NCI-H2029 (cell line): ENCODE results near the gene PRKCZ.
"Not testable (repeated sequence)": the region's sequence is repeated elsewhere in the genome, so short reads cannot be mapped to it uniquely, and the experiment has no call there.

Source experiments
- DNase-seq: peaks from one replicate; lab custom pipeline; 2025; lab: John Stamatoyannopoulos, UW

Gene PRKCZ

DNA sequence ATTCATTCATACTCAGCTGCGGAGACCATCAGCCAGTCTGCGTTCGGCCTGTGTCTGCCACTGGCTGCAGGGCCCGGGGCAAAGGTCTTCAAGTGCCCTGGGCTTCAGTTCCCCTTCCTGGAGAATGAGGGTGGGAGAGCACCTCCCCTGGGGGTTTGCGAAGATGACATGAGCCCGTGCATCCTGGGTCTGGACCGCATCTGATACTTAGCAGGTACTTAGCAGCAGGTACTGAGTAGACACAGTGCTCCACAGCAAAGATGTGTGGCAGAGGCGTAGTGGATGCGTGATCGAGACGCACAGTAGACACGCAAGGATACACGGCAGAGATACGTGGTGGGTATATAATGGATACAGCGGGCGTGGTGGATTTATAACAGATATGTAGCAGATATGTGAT, 51.3 kb downstream of the PRKCZ start:
- no peak for DNase-seq

DNA sequence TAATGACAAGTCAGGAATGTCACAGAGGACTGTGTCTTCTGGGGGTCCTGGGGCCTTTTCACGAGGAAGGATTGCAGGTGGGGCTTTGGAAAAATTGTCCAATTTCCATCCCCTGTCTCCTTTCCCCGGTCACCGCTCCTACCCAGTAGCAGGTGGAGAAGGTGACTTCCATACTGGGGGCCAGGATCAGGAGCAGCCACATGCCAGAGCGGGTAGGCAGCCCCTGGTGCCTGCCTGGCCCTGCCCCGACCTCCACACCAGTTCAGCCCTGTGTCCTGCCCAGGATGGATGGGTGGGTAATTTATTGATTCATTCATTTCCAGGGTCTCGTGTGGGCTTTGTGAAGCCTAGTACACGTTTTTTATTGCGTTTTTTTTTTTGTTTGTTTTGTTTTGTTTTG, 51.7 kb downstream of the PRKCZ start:
- no peak for DNase-seq

DNA sequence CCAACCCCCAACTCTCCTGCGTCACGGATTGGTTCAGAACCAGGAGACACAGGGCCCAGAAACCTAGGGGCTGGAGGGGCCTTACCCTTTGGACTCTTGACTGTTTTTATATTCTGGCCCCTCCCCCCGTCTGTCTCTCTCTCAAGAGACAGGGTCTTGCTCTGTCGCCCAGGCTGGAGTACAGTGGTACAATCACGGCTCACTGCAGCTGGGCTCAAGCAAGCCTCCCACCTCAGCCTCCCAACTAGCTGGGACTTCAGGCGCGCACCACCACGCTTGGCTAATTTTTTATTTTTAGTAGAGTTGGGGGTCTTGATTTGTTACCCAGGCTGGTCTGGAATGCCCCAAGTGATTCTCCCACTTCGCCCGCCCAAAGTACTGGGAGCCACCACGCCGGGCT, 52.5 kb downstream of the PRKCZ start:
- DNase-seq, result no peak

DNA sequence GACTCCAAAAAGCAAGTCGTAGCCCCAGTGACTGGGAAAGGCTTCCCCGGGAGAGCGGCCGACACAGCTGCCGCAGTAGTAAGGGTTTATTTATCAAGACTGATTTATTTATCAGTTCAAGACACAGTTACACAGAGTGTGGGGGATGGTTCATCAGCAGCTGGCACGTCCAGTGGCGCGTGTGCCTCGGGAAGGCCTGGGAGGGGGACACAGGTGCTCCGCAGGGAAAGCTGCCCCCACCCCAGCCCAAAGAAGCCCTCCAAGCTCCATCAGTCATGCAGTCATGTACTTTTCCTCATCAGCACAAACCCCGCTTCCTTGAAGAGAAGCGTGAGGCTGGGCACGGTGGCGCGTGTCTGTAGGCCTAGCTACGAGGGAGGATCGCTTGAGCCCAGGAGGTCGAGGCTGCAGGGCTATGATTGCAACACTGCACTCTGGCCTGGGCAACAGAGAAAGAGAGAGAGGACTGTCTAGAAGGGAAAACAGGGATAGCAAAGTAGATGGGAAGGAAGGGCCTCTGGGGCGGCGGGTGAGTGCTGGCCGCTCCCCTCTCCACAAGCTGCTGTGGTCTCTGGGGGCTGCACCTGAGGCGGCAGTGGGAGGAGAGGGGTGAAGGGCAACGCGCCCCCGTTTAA, 53.2 kb downstream of the PRKCZ start:
- no peak for DNase-seq

DNA sequence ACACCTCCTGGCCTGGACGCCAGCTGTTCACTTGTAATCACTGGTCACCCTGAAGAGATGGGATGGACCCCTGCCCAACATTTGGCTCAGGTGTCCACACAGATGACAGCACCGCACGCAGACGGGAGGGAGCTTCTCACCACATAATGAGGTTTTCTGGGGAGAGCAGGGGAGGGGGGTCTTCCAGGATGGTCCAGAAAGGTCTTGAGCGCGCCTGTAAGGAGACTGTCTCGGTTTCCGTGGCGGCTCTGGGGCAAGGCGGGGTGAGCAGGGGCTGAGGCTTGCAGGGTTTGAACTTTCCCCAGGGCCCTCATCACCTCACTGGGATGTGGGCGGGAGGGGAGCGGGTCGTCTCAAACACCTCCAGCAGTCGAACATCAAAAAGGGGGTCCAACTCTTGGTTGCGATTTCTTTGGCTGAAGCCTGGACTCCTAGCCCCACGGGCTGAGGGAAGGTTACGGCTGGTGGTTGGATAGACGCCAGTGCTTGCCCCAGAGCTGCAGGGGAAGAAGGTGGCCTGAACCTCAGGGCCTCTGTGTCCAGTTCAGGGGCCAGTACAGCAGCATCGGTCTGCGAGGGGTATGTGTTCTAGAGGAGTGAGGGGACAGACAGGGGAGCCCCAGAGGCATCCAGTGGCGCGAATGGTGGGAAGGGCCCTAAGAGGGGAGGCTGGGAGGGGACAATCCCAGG, 53.8 kb downstream of the PRKCZ start:
- DNase-seq, result no peak

DNA sequence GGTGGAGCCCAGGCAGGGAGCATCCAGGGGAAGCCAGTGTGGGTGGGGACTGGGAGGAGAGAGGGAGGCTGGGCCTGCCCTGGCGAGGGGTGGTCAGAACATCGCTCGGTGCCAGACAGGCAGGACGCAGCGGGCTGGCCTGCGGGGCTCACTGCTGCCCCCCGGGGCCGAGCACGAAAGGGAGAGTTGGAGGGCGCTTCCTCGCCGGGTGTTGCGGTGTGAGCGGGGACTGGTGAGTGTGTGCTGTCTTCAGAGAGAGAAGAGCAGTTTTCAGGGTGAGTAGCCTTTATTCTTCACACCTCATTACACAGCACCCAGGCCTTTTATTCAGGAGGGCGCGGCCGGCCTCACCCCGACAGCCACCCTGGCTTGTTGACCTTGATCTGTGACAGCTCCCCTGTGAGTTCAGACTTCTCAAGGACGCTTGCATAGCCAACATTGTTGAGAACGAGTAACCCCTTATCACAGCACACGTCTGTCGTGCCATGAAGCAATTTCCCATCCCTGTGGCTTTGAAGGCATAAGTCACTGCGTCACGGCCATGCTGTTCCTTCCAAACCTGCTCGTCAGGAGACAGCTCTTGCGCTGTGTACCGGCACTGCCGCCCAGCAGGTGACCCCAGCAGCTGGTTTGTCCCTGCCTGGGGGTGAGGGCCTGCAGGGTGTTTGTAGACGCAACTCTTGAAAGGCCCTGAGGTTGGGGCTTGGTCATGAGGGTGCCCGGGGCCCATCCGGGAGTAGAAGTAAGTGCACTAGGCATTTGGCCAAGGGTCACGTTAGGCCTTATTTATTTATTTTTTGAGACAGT, 54.6 kb downstream of the PRKCZ start:
- no peak for DNase-seq

DNA sequence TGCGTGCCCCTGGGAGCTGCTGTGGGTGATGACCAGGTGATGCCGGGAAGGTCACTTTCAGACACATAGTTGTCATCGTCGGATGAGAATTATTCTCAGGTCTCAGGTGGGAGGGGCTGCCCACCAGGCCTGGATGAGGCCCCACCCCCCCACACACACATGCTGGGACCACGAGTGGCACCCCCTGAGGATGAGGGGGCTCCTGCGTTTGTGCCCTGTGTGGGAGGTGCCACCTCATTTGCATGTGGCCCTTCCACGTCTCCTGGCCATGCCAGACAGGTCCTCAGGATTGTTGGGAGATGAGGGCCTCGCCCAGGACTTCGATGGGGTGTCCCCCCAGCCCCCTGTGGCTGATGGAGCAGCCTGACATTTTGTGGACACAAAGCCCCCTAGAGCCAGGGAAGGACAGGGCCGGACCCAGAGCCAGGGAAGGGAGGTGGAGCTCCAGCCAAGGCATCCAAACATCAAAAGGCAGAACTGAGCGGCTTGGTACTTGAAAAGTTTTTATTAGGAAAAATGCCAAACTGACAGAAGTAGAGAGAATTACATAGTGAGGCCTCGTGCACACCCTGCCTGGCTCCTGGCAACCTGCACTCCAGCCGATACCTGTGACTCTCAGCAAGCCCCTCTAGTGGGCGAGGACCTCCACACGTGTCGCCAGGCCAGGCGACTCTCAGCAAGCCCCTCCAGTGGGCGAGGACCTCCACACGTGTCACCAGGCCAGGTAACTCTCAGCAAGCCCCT, 55.7 kb downstream of the PRKCZ start:
- DNase-seq, result no peak

DNA sequence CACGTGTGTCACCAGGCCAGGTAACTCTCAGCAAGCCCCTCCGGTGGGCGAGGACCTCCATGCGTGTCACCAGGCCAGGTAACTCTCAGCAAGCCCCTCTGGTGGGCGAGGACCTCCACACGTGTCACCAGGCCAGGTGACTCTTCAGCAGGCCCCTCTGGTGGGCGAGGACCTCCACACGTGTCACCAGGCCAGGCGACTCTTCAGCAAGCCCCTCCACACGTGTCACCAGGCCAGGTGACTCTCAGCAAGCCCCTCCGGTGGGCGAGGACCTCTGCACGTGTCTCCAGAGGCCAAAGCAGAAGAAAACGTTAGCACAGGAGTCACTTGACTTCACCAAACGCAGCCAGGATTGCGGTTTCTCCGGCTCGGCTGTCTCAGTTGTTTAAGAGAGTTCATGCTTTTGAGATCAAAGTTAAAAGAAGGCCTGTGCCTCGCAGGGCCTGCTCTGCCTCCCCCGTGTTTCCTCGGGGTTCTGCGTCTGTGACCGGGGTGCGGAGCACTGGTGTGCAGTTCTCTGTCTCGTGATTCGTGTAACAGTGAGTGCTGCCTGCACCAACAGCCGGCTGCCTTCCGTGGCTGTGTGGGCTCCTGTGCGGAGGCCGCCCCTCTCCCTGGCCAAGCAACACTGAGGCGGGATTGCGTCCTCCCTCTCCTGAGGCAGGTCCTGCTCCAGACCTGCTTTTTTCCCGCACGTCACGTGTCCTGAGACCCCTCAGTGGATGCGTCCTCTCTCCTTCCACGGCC, 56.6 kb downstream of the PRKCZ start:
- DNase-seq, result no peak

DNA sequence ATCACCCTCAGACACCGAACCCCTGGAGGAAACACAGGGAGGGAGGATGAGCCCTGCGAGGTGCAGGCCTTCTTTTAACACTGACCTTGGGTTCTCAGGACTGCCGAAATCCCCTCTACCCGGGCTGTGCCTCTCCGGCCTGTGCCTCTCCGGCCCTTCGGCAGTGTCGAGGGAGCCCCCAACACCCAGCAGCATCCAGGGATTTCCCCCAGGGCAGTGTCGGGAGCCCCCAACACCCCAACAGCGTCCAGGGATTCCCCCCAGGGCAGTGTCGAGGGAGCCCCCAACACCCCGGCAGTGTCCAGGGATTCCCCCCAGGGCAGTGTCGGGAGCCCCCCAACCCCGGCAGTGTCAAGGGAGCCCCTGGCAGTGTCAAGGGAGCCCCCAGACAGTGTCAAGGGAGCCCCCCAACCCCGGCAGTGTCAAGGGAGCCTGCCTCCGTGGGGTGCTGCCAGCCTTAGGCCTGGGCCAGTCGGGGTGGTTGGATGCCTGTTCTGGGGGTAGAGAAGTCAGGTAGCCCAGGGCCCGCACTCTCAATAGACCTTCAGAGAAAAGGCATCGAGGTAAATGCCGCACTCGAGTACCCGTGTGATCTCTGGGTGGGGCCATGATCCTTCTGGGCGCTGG, 57.5 kb downstream of the PRKCZ start:
- DNase-seq, result no peak

DNA sequence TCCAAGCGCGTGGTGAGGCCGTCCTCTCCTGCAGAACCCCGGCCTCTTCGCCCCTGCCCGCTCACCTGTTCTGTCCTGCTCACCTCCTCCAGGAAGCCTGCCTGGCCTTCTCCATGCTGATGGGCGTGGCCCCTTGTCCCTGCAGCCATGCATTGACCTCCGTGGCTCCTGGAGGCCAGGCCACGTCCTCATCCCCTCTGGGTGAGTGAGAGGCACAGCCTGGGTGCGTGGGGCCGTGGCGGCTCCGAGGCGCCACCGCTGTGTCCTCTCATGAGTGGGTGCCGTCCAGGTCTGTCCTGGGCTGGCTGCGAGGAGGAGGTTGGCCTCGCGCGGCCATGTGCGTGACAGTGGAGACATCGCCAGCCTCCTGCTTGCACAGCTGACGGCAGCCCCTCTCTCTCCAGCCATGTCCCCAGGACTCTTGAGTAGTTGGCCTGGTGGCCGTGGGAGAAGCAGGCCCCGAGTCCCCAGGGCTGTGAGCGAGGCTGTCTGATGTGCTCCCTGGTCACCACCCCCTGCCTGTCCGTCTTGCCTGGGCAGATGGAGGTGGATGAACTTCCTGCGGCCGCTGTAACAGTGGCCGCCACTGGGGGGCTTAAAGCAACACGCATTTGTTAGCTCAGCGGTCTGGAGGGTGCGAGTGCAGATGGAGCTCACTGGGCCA, 58.1 kb downstream of the PRKCZ start:
- no peak for DNase-seq

DNA sequence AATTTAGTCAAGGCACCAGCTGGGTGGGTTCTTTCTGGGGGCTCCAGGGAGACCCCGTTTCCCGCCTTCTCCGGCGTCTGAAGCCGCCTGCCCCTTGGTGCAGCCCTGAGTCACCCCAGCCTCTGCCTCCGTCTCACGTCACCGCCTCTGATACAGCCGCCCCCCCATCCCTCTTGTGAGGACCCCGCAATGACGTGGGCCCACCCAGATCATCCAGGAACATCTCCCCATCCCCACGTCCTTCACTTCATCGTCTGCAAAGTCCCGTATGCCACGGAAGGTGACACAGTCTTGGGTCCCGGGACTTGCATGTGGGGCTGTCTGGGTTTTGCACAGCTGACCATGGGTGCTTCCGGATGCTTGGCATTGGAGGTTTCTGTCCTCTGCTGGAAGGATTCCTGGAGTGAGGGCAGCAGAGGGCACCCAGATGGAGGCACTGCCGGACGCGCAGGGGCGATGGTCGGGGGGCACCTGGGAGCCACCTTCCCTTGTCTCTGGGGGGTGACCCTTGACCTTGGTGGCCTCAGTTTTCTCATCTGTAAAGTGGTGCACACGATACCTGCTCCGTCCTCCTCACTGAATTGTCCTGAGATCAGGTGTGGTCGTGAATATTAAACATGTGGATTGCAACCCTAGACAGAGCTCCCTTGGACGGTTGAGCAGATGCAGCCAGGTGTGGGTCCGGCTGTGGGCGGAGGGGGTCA, 58.8 kb downstream of the PRKCZ start:
- no peak for DNase-seq

DNA sequence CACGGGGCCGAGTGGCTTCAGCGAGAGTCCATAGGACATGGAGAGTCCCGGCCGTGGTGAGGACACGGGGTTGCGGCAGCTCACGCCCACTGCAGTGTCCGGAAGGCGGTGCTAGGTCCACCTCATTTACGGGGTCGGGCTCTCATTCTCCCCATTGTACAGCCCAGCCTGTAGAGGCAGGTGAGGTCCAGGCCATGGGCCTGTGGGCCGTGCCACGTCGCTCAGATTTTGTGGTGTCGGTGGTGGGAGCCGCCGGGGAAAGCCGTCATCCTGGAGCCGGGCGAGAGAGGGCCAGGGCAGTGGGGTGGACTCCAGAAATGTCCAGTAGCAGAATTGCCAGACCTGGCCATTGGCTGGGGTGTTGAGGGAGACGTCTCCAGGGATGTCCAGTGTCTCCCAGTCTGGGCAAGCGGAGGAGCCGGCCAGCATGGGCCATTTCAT, 59.4 kb downstream of the PRKCZ start:
- DNase-seq, result no peak

DNA sequence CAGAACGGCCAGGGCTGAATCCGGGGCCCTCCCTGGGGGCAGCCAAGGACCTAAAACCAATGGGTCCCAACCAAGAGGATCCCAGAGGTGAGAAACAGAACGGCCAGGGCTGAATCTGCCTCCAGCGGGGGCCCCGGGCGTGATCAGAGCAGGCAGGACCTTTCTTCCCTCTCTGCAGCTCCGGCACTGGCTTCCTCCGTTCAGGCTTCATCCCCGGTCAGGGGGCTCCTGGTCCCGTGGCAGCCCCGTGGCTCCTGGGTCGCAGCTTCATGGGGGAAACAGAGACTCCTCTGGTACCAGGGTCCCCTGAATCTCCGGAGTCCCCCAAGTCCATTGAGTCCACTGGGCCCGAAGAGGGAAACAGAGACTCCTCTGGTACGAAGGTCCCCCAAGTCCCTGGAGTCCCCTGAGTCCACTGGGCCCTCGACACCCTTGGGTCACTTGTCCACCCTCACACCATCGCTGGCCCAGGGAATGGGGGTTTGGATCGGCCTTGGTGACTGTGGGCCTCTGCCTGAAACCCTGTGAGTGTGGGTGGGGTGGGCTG, 60.1 kb downstream of the PRKCZ start:
- DNase-seq, result no peak

DNA sequence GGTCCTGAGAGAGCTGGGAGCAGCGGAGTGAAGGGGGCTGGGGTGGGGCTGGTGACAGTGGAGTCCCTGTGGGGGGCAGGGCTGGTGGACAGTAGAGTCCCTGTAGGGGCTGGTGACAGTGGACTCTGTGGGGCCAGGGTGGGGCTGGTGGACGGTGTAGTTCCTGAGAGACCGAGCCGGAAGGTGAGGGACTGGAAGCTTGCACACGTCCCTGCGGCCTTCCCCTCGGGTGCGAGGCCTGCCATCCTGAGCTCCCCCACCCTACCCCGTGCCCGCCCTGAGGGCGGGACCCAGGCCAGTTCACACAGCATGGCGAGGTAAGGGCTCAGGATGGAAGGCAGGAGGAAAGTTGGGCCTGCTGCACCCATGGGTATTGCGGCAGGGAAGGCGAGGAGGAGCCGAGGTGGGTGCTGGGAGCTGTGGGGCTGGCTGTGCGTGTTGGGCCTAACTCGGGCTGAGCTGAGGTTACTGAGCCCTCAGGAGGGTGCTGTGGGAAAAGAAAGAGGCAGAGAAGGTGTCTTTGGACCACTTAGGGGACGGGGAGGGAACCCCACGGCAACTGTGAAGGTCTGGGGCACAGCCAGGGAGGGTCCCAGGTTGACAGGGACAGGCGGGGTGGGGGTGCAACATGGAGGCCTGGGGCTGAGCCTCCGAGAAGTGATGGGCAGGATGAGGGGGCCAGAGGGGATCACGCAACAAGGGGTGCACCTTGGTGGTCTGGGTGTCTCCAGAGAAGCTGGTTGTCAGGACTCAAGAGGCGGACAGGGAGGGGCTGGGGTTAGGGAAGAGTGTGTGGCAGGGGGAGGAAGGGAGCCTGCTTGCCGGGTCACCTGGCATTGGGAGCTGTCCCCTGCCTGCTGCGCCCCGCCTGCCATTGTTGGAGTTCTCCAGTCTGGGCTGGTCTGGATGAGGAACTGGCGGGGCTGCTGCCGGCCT, 60.8 kb downstream of the PRKCZ start:
- DNase-seq, result no peak

DNA sequence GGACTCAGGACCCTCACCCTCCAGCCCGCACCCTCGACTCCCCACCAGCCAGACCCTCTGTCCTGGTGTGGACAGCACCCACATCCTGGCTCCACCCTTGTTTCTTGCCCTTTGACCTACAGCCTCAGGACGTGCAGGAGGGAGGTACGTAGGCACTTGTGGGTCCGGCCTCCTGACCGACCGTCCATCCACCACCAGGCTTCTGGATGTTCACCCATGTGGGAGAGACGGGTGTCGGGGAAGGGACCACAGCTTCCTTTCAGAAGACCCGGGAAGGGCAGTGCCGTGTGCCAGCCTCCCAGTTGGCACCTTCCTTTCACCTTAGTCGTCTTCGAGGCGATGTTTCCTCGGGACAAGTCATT, 61.4 kb downstream of the PRKCZ start:
- no peak for DNase-seq

DNA sequence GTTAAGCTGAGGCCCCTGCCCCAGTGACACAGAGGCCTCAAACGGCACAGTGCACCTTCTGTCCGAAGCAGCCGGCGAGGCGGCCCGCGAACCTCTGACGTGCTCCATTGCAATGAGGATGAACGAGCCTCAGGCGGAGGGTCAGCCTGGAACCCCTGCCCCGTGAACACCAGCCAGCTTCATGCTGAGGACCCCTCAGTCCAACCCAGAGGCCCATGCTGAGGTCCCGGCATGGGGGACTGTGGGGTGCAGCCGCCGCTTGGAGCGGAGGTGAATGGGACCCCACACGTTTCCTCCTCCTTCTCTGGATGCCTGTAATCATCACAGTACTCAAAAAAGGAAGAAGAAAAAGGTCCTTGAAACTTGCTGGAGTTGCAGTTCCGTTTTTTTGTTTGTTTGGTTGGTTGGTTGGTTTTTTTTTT, 62.1 kb downstream of the PRKCZ start:
- DNase-seq, result no peak

DNA sequence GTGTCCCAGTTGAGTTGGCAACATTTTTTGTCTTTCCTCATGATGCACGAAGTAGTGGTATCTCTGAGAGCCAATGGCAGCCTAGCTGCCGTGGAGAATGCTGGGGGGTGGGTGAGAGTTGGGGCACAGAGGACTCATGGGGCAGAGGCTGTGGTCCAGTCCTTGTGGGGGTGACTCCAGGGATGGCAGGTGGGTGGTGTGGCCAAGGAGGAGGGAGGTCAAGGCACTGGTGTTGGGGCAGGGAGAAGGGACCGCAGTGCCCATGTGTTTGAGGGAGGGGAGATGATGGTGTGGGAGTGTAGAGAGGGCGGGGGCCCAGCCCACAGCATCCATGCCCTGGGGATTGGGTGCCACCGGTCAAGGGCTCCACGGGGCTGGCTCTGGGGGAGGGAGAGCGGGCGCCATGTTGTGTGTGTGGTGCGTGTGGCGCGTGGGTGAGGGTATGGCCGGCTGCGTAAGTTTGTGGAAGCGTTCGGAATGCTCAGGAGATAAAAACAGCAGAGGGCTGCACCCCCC, 63.5 kb downstream of the PRKCZ start:
- no peak for DNase-seq

DNA sequence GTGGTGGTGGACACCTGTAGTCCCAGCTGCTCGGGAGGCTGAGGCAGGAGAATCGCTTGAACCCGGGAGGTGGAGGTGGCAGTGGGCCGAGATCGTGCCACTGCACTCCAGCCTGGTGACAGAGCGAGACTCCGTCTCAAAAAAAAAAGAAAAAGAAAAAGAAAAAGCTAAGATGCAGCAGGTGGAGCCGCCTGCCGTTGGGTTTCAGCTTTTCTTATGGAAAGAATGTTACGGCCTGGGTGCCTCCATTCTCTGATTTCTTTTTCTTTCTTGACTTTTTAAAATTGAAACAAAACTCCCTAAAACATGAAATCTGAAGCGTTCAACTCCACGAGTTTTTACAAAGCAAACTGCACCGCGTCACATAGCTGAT, 64.4 kb downstream of the PRKCZ start:
- not testable (repeated sequence) for DNase-seq
